Measurements from ENCODE around the gene IRF3.
A peak's percentile ranks its signal among the peaks of the same experiment; 100 is the strongest.

The IRF3 gene

GRCh38 chr19:49687566-49688316 lies 22.1 kb upstream of the IRF3 start:
- no peak for DNase-seq (ENCODE audit: low read depth in 2 of 2)

GRCh38 chr19:49687150-49687549 lies 21.5 kb upstream of the IRF3 start:
- DNase-seq (ENCODE audit: low read depth in 2 of 2) = no peak

- DNase-seq (ENCODE audit: low read depth in 2 of 2) = no peak
These were observed 20.9 kb upstream of the IRF3 start for GRCh38 chr19:49686503-49687088.

- no peak for DNase-seq (ENCODE audit: low read depth in 2 of 2)
These were observed 20.2 kb upstream of the IRF3 start for GRCh38 chr19:49685845-49686332.

- no peak for DNase-seq (ENCODE audit: low read depth in 2 of 2)
These were observed 19.4 kb upstream of the IRF3 start for GRCh38 chr19:49684983-49685553.

GRCh38 chr19:49684251-49684982 lies 18.8 kb upstream of the IRF3 start:
- no peak for DNase-seq (ENCODE audit: low read depth in 2 of 2)

- no peak for DNase-seq (ENCODE audit: low read depth in 2 of 2)
These were observed 18.2 kb upstream of the IRF3 start for GRCh38 chr19:49683814-49684250.

GRCh38 chr19:49682274-49682673 lies 16.6 kb upstream of the IRF3 start:
- DNase-seq (ENCODE audit: low read depth in 2 of 2) = no peak

GRCh38 chr19:49681830-49682229 lies 16.2 kb upstream of the IRF3 start:
- DNase-seq (ENCODE audit: low read depth in 2 of 2) = no peak

GRCh38 chr19:49680421-49681351 lies 15.0 kb upstream of the IRF3 start:
- DNase-seq (ENCODE audit: low read depth in 2 of 2) = peak; percentile 95 to 96

- DNase-seq (ENCODE audit: low read depth in 2 of 2) = no peak
These were observed 14.2 kb upstream of the IRF3 start for GRCh38 chr19:49679771-49680413.

GRCh38 chr19:49678985-49679770 lies 13.5 kb upstream of the IRF3 start:
- DNase-seq (ENCODE audit: low read depth in 2 of 2) = no peak

GRCh38 chr19:49677901-49678674 lies 12.4 kb upstream of the IRF3 start:
- peak; percentile 60 to 63 for DNase-seq (ENCODE audit: low read depth in 2 of 2)

- peak; percentile 34 to 49 for DNase-seq (ENCODE audit: low read depth in 2 of 2)
These were observed 11.7 kb upstream of the IRF3 start, which contains the start of gene PRMT1 for GRCh38 chr19:49677231-49677900. TSS of gene PRMT1 (plus strand) at chr19:49677271. CDS start at chr19:49677281, 10 bp downstream.

- peak; percentile 95 to 99 for DNase-seq (ENCODE audit: low read depth in 2 of 2)
These were observed 11.2 kb upstream of the IRF3 start for GRCh38 chr19:49676784-49677230.

- peak; percentile 45 to 63 for DNase-seq (ENCODE audit: low read depth in 2 of 2)
These were observed 10.6 kb upstream of the IRF3 start for GRCh38 chr19:49676136-49676783.

GRCh38 chr19:49672131-49672919 lies 6.7 kb upstream of the IRF3 start:
- peak; percentile 68 to 70 for DNase-seq (ENCODE audit: low read depth in 2 of 2)

Measured in stimulated activated CD8-positive, alpha-beta memory T cell treated with anti-CD3 and anti-CD28 coated beads, Interleukin-2, amount 100 ng/mL, for 48 hours (primary cell).